ENCODE results near the gene ZDHHC3.

Gene ZDHHC3

GRCh38 chr3:44890852-44891251 lies 85.1 kb downstream of the ZDHHC3 start:
- no peak for DNase-seq

GRCh38 chr3:44890258-44890657 lies 85.7 kb downstream of the ZDHHC3 start:
- no peak for DNase-seq

- DNase-seq = no peak
Measured at GRCh38 chr3:44887101-44887500, 88.9 kb downstream of the ZDHHC3 start.

- DNase-seq = no peak
Measured at GRCh38 chr3:44886561-44886960, 89.4 kb downstream of the ZDHHC3 start.

- no peak for DNase-seq
Measured at GRCh38 chr3:44885618-44886017, 90.4 kb downstream of the ZDHHC3 start.

GRCh38 chr3:44883999-44884431 lies 92.0 kb downstream of the ZDHHC3 start:
- no peak for DNase-seq

- no peak for DNase-seq
Measured at GRCh38 chr3:44883213-44883955, 92.6 kb downstream of the ZDHHC3 start.

- no peak for DNase-seq
Measured at GRCh38 chr3:44880284-44880683, 95.7 kb downstream of the ZDHHC3 start.

GRCh38 chr3:44877333-44877732 lies 98.6 kb downstream of the ZDHHC3 start:
- no peak for DNase-seq

GRCh38 chr3:44875596-44875995 lies 100.4 kb downstream of the ZDHHC3 start:
- DNase-seq = no peak

All from activated CD8-positive, alpha-beta memory T cell treated with anti-CD3 and anti-CD28 coated beads, Interleukin-2, amount 50 U/mL, for 48 hours (primary cell).